Activated T-cell treated with anti-CD3 and anti-CD28 coated beads, Interleukin-2, amount 50 U/mL, for 24 hours (primary cell): ENCODE measurements around the gene CEACAM16.

Source experiments
- DNase-seq: peaks from one replicate; pipeline ENCODE4 v3.0.0-alpha.2; 2020
- H3K27ac Mint-ChIP-seq: 2 replicates; pipeline ENCODE4 v1.8.0; 2020; ENCODE audit warnings: mild to moderate bottlenecking, mixed read lengths
- H3K27me3 Mint-ChIP-seq: 2 replicates; pipeline ENCODE4 v1.8.0; 2020; ENCODE audit warnings: mixed read lengths
- H3K36me3 Mint-ChIP-seq: 2 replicates; pipeline ENCODE4 v1.8.0; 2020; ENCODE audit warnings: low read depth, mixed read lengths
- H3K4me1 Mint-ChIP-seq: 2 replicates; pipeline ENCODE4 v1.8.0; 2020; ENCODE audit warnings: low read depth, mixed read lengths
- H3K4me3 Mint-ChIP-seq: 2 replicates; pipeline ENCODE4 v1.8.0; 2020; ENCODE audit warnings: mild to moderate bottlenecking, moderate library complexity, mixed read lengths
- H3K9me3 Mint-ChIP-seq: 2 replicates; pipeline ENCODE4 v1.8.0; 2020; ENCODE audit warnings: mixed read lengths

The CEACAM16 gene, protein sequence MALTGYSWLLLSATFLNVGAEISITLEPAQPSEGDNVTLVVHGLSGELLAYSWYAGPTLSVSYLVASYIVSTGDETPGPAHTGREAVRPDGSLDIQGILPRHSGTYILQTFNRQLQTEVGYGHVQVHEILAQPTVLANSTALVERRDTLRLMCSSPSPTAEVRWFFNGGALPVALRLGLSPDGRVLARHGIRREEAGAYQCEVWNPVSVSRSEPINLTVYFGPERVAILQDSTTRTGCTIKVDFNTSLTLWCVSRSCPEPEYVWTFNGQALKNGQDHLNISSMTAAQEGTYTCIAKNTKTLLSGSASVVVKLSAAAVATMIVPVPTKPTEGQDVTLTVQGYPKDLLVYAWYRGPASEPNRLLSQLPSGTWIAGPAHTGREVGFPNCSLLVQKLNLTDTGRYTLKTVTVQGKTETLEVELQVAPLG

DNA sequence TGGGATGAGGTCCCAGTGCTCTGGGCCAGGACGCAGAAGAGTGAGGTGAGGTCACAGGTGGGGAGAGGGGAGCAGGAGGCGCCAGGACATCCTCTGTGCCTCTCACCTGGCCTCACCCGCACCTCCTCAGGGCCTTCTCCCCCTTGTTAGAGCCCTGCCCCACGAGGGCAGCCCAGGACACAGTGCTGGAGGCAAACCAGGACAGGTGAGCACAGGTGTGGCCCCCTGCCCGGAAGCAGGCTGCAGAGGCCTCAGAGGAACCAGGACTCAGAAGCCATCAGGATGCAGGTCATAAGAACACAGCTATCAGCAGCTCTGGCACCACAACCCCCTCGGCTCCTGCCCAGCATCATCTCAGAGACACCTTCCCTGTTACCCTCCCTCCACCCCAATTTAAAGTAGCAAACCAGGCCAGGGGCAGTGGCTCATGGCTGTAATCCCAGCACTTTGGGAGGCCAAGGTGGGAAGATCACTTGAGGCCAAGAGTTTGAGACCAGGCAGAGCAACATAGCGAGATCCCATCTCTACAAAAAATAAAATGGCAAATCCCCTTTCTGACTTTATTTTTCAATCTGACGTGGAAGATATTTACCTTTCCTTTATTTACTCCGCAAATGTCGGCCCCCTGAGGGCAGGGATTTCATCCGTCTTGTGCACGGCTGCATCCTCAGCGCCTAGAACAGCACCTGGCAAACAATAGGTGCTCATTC lies at the start of gene CEACAM16:
Gene CEACAM16 (plus strand): TSS at position 660 of the 710 bp plus-strand sequence. CDS start 2,306 bp downstream, outside the sequence.
- no peaks in the 10 kb centered on the region for H3K36me3 Mint-ChIP-seq
- H3K4me3 Mint-ChIP-seq, result no peak within 1 kb of the TSS
- H3K4me1 Mint-ChIP-seq, result peaks cover 5% of the 10 kb centered on the region
- no peak within 1 kb of the TSS for H3K27ac Mint-ChIP-seq
- H3K9me3 Mint-ChIP-seq, result no peaks in the 10 kb centered on the region
- DNase-seq, result no peak
- H3K27me3 Mint-ChIP-seq, result peaks cover 9% of the 10 kb centered on the region

DNA sequence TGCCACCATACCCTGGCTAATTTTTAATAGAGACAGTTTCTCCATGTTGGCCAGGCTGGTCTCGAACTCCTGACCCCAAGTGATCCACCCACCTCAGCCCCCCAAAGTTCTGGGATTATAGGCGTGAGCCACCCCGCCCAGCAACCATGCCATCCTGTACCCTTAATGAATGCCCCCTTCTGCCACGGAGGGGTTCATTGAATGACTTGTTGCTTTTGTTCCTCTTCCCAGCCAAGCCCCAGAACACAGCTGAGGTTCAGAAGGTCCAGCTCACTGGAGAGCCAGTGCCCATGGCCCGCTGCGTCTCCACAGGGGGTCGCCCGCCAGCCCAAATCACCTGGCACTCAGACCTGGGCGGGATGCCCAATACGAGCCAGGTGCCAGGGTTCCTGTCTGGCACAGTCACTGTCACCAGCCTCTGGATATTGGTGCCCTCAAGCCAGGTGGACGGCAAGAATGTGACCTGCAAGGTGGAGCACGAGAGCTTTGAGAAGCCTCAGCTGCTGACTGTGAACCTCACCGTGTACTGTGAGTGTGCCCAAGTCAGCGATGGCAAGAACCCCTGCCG lies 49.3 kb upstream of the CEACAM16 start:
- Mint-ChIP-seq H3K4me3 (no peak overlapping the region), H3K27me3 (peaks cover 13% of the 10 kb centered on the region), H3K9me3 (no peaks in the 10 kb centered on the region), H3K27ac (no peak overlapping the region), H3K4me1 (peaks cover 4% of the 10 kb centered on the region), H3K36me3 (peaks cover 22% of the 10 kb centered on the region)
- DNase-seq, result no peak

DNA sequence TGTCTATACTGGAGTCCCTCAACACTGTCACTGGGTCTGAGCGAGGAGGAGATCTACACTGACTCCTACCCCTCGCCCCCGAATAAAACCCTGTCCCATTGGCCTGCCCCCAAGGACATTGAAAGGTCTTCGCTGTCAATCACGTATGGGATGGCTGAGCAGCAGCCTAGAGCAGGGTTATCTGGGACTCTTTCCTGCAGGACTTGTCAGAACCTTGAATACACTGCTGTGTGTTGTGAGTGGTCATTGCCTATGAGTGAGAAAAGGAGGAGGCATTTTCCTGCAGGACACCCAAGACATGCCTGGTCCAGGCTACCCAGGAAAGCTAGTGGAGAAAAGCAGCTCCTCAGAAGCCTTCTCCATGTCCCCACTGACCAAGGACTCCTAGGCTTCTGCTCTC lies 45.6 kb upstream of the CEACAM16 start:
- Mint-ChIP-seq H3K36me3 (peaks cover 35% of the 10 kb centered on the region), H3K27ac (no peak overlapping the region), H3K4me1 (peaks cover 15% of the 10 kb centered on the region), H3K27me3 (no peaks in the 10 kb centered on the region), H3K4me3 (no peak overlapping the region), H3K9me3 (no peaks in the 10 kb centered on the region)
- no peak for DNase-seq

DNA sequence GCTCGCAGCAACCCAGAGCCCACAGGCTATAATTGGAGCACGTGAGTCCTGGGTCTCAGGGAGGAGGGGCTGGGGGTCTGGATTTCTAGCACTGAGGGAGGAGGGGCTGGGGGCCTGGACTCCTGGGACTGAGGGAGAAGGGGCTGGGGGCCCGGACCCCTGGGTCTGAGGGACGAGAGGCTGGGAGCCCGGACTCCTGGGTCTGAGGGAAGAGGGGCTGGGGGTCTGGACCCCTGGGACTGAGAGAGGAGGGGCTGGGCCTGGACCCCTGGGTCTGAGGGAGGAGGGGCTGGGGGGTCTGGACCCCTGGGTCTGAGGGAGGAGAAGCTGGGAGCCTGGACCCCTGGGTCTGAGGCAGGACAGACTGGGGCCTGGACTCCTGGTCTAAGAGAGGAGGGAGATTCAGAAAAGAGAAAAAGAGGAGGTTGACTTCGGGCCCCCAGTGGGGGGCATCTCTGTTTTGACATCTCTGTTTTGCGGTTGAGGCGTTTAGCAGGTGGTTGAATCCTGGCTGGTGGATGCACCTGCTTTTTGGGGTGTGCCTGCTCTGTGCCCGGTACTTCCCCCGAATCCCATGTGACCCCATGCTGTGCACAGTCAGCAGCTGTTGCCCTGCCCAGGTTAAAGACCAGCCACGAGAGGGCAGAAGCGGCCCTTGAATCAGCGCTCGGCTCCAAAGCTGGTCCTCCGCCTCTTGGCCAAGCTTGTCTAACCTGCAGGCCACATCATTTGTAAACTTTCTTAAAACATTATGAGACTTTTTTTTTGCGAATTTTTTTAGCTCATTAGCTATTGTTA lies 44.8 kb upstream of the CEACAM16 start:
- no peaks in the 10 kb centered on the region for H3K9me3 Mint-ChIP-seq
- no peak overlapping the region for H3K27ac Mint-ChIP-seq
- H3K36me3 Mint-ChIP-seq, result peaks cover 38% of the 10 kb centered on the region
- H3K27me3 Mint-ChIP-seq, result no peaks in the 10 kb centered on the region
- no peak overlapping the region for H3K4me3 Mint-ChIP-seq
- DNase-seq, result peak; percentile 73
- peaks cover 15% of the 10 kb centered on the region for H3K4me1 Mint-ChIP-seq

DNA sequence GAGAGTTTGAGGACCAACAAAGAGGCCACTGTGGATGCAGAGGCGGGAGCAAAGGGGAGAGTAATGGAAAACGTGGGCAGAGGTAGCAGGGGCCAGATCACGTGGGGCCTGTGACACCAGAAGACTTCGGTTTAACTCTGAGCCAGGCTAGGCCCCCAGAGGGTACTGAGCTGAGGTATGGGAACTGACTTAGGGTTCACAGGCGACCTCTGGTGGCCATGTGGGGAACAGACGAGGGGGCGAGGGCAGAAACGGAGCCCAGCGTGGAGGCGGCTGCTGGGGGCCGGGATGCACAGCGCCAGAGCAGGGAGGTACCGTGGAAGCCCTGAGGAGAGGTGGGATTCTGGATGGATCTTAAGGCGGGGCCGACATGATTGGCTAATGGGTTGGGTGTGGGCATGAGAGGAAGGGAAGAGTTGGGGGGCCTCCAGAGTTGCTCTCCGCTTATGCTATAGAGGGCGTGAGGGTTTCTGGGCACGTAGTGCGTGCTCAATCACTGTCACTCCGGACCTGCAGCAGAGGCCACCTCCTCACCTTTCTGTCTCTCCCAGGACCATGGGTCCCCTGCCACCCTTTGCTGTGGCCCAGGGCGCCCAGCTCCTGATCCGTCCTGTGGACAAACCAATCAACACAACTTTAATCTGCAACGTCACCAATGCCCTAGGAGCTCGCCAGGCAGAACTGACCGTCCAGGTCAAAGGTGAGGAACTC lies 41.6 kb upstream of the CEACAM16 start:
- peak; percentile 81 for DNase-seq
- Mint-ChIP-seq H3K4me1 (peaks cover 15% of the 10 kb centered on the region), H3K4me3 (no peak overlapping the region), H3K27me3 (no peaks in the 10 kb centered on the region), H3K27ac (no peak overlapping the region), H3K36me3 (peaks cover 31% of the 10 kb centered on the region), H3K9me3 (no peaks in the 10 kb centered on the region)

DNA sequence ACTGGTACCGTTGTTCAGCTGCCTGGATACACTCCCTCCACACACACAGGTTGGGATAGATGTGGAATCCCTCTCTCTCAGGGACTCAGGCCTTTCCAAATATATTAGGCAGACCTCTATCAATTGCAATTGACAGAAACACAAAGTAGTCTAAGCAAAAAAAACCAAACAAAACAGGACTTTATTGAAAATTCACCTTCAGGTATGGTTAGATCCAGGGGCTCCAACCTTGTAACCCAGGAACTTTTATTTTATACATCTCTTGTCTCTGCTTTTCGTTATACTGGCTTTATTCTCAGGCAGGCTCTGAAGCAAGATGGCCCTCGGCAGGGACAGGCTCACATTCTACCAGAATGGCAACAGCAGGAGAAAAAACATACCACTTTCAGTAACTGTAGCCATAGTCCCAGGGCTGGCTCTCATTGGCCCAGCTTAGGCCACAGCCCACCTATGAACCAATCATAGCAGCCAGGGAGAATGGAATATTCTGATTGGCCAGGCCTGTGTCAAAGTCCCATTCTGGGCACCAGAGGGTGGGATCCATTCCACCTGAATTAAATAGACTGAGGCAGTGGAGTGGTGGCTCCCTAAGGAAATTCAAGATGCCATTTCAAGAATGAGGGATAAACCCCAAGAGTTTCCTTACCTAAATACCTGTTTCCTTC lies 40.8 kb upstream of the CEACAM16 start:
- Mint-ChIP-seq H3K36me3 (peaks cover 29% of the 10 kb centered on the region), H3K27ac (no peak overlapping the region), H3K27me3 (no peaks in the 10 kb centered on the region), H3K9me3 (no peaks in the 10 kb centered on the region), H3K4me3 (no peak overlapping the region), H3K4me1 (peaks cover 15% of the 10 kb centered on the region)
- DNase-seq, result no peak

DNA sequence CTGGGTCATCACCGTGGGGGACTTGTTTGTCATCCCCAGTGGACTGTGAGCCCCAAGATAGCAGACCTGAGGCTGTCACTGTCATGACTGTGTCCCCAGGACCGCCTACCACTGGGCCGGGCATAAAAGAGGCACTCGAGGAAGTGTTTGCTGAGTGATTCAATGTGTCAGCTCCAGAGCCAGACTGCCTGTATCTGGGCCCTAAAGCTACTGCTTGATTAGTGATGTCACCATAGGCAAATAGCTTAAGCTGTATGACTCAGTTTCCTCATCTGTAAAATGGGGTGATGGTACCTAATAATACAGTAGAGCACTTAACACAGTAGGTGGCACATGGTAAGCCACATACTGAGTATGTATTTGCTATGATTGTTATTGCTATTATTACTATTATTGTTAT lies 38.9 kb upstream of the CEACAM16 start:
- DNase-seq, result no peak
- peaks cover 25% of the 10 kb centered on the region for H3K36me3 Mint-ChIP-seq

DNA sequence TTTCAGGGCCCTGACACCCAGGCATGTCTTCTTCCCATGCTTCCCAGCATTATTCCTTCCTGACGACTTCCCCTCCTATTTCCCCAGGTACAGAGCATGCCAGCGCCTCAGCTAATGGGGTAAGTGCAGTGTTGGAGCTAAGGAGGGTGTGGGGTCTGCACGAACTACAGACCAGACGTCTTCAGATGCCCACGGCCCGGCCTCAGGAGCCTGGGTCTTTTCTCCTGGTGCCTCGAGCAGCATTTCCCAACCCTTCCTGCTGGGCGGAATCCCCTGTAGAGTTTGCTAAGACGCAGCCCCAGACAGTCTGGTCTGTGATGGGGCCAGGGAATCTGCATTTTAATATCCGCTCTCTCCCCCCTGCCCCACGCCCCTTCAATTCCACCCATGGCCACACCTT lies 37.7 kb upstream of the CEACAM16 start:
- peaks cover 9% of the 10 kb centered on the region for H3K4me1 Mint-ChIP-seq
- no peaks in the 10 kb centered on the region for H3K9me3 Mint-ChIP-seq
- no peak overlapping the region for H3K27ac Mint-ChIP-seq
- H3K27me3 Mint-ChIP-seq, result no peaks in the 10 kb centered on the region
- H3K4me3 Mint-ChIP-seq, result no peak overlapping the region
- no peak for DNase-seq
- peaks cover 18% of the 10 kb centered on the region for H3K36me3 Mint-ChIP-seq

More for the DNA sequence above, 38.9 kb upstream of the CEACAM16 start:
- Mint-ChIP-seq H3K27me3 (no peaks in the 10 kb centered on the region), H3K9me3 (no peaks in the 10 kb centered on the region), H3K27ac (no peak overlapping the region), H3K4me3 (no peak overlapping the region), H3K4me1 (peaks cover 9% of the 10 kb centered on the region)

DNA sequence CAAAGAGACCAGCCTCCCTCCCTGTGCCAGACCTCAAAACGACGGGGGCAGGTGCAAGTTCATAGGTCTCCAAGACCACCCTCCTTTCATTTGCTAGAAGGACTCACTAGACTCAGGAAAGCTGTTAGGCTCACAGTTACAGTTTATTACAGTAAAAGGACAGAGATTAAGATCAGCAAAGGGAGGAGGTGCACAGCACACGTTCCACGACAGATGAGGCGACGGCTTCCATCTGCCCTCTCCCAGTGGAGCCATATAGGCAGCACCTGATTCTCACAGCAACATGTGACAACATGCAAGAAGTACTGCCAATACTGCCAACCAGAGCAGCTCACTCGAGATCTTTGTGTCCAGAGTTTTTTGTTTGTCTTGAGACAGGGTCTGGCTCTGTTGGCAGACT lies 37.0 kb upstream of the CEACAM16 start:
- H3K27ac Mint-ChIP-seq, result no peak overlapping the region
- H3K36me3 Mint-ChIP-seq, result peaks cover 15% of the 10 kb centered on the region
- peaks cover 8% of the 10 kb centered on the region for H3K4me1 Mint-ChIP-seq
- no peak overlapping the region for H3K4me3 Mint-ChIP-seq
- DNase-seq, result no peak
- H3K9me3 Mint-ChIP-seq, result no peaks in the 10 kb centered on the region
- no peaks in the 10 kb centered on the region for H3K27me3 Mint-ChIP-seq

DNA sequence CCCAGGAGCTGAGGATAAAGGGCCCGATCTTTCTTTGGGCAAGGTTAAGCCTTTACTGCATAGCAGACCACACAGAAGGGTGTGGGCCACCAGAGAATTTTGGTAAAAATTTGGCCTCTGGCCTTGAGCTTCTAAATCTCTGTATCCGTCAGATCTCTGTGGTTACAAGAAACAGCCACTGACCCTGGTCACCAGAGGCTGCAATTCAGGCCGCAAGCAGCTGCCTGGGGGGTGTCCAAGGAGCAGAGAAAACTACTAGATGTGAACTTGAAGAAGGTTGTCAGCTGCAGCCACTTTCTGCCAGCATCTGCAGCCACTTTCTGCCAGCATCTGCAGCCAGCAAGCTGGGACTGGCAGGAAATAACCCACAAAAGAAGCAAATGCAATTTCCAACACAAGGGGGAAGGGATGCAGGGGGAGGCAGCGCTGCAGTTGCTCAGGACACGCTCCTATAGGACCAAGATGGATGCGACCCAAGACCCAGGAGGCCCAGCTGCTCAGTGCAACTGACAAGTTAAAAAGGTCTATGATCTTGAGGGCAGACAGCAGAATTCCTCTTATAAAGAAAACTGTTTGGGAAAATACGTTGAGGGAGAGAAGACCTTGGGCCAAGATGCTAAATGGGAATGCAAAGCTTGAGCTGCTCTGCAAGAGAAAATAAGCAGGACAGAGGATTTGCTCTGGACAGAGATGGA lies 36.1 kb upstream of the CEACAM16 start:
- H3K4me3 Mint-ChIP-seq, result no peak overlapping the region
- peaks cover 15% of the 10 kb centered on the region for H3K36me3 Mint-ChIP-seq
- H3K27me3 Mint-ChIP-seq, result no peaks in the 10 kb centered on the region
- H3K27ac Mint-ChIP-seq, result no peak overlapping the region
- no peaks in the 10 kb centered on the region for H3K9me3 Mint-ChIP-seq
- no peaks in the 10 kb centered on the region for H3K4me1 Mint-ChIP-seq
- DNase-seq, result no peak

DNA sequence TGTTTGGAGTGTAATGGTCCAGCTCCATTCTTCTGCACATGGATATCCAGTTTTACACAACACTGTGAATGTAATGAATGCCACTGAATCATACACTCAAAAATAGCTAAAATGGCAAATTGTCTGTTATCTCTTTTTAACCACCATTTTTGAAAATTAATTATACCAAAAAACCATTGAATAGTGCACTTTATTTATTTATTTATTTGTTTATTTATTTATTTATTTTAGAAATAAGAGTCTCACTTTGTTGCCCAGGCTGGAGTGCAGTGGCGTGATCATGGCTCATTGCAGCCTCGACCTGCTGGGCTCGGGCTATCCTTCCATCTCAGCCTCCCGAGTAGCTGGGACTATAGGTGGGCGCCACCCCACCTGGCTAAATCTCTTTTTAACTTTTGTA lies 35.0 kb upstream of the CEACAM16 start:
- Mint-ChIP-seq H3K27me3 (no peaks in the 10 kb centered on the region), H3K4me3 (no peak overlapping the region), H3K9me3 (no peaks in the 10 kb centered on the region), H3K27ac (no peak overlapping the region), H3K4me1 (no peaks in the 10 kb centered on the region), H3K36me3 (peaks cover 7% of the 10 kb centered on the region)
- DNase-seq, result no peak

DNA sequence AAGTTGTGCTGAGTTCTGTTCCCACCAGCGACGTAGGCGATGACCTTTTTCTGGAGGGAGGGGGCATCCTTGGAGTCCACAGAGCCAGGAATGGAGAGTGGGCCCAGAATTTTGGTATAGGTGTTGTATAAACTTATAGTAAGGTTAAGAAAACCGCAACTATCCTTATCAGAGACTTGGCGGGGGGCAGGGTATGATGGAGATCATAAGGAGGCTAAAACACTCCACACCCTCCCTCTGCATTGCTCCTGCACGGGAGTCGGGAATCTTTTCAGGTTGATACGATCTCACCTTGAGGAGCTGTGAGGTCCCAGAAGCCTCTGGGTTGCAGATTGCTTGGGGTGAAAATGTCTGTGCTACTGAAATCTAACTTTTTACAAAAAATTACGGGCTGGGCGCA lies 34.0 kb upstream of the CEACAM16 start:
- no peaks in the 10 kb centered on the region for H3K4me1 Mint-ChIP-seq
- H3K9me3 Mint-ChIP-seq, result no peaks in the 10 kb centered on the region
- H3K4me3 Mint-ChIP-seq, result no peak overlapping the region
- no peak for DNase-seq
- no peak overlapping the region for H3K27ac Mint-ChIP-seq
- H3K27me3 Mint-ChIP-seq, result peaks cover 3% of the 10 kb centered on the region
- H3K36me3 Mint-ChIP-seq, result peaks cover 7% of the 10 kb centered on the region
